Subcutaneous abdominal adipose tissue (tissue), 5 donors: Measurements from ENCODE around the gene EME2.

Experiments
- H3K27ac ChIP-seq: one replicate; pipeline ENCODE4 v1.7.0; 2013; ENCODE audit warnings: low read depth, mild to moderate bottlenecking, inconsistent platforms, low read length, moderate library complexity
- H3K27me3 ChIP-seq, 5 donors: one replicate each; pipeline ENCODE4 v1.7.0; 2013; ENCODE audit warnings: low read length in 5 of 5, inconsistent platforms in 1 of 5; ENCODE audit not compliant: control insufficient read depth in 5 of 5, insufficient read depth in 4 of 5
- H3K36me3 ChIP-seq, 5 donors: one replicate each; pipeline ENCODE4 v1.7.0; 2013; ENCODE audit warnings: low read length in 5 of 5; ENCODE audit not compliant: control insufficient read depth in 5 of 5, insufficient read depth in 5 of 5
- H3K4me1 ChIP-seq, 5 donors: one replicate each; pipeline ENCODE4 v1.7.0; 2013; ENCODE audit warnings: low read length in 5 of 5, mild to moderate bottlenecking in 3 of 5, moderate library complexity in 1 of 5; ENCODE audit not compliant: control insufficient read depth in 5 of 5, insufficient read depth in 5 of 5
- H3K4me3 ChIP-seq, 5 donors: one replicate each; pipeline ENCODE4 v1.7.0; 2013; ENCODE audit warnings: low read length in 5 of 5, low read depth in 1 of 5
- H3K9ac ChIP-seq, 5 donors: one replicate each; pipeline ENCODE4 v1.7.0; 2013; ENCODE audit warnings: low read length in 5 of 5, mild to moderate bottlenecking in 4 of 5, moderate library complexity in 3 of 5
- H3K9me3 ChIP-seq, 5 donors: one replicate each; pipeline ENCODE4 v1.7.0; 2013; ENCODE audit warnings: low read length in 5 of 5; ENCODE audit not compliant: control insufficient read depth in 5 of 5
- donor health status: healthy.
- donor health status: healthy.
- donor health status: healthy.
- donor health status: healthy.
- donor health status: healthy.

EME2 gene

GRCh38 chr16:1757714-1758461 is 14.7 kb upstream of the EME2 start:
- Histone ChIP-seq H3K4me3 (no peak overlapping the region), H3K36me3 (peaks cover 0 to 85% (median 63%) of the 10 kb centered on the region in 5 donors), H3K9me3 (no peaks in the 10 kb centered on the region), H3K27ac (no peak overlapping the region), H3K9ac (no peak overlapping the region), H3K4me1 (no peaks in the 10 kb centered on the region), H3K27me3 (no peaks in the 10 kb centered on the region)

- H3K4me3 ChIP-seq, result no peak overlapping the region
- H3K36me3 ChIP-seq, result peaks cover 0 to 89% (median 67%) of the 10 kb centered on the region in 5 donors
- no peaks in the 10 kb centered on the region for H3K27me3 ChIP-seq
- H3K4me1 ChIP-seq, result no peaks in the 10 kb centered on the region
- H3K9me3 ChIP-seq, result no peaks in the 10 kb centered on the region
- no peak overlapping the region for H3K9ac ChIP-seq
- no peak overlapping the region for H3K27ac ChIP-seq
Observed at GRCh38 chr16:1758923-1759322, 13.7 kb upstream of the EME2 start.

GRCh38 chr16:1759511-1759910 is 13.1 kb upstream of the EME2 start:
- Histone ChIP-seq H3K36me3 (peaks cover 0 to 89% (median 69%) of the 10 kb centered on the region in 5 donors), H3K9me3 (no peaks in the 10 kb centered on the region), H3K4me1 (no peaks in the 10 kb centered on the region), H3K27ac (no peak overlapping the region), H3K9ac (no peak overlapping the region), H3K4me3 (no peak overlapping the region), H3K27me3 (no peaks in the 10 kb centered on the region)

GRCh38 chr16:1760911-1761310 is 11.7 kb upstream of the EME2 start:
- peaks cover 0 to 90% (median 78%) of the 10 kb centered on the region in 5 donors for H3K36me3 ChIP-seq
- no peak overlapping the region for H3K27ac ChIP-seq
- H3K9me3 ChIP-seq, result no peaks in the 10 kb centered on the region
- H3K4me3 ChIP-seq, result no peak overlapping the region
- H3K9ac ChIP-seq, result no peak overlapping the region
- no peaks in the 10 kb centered on the region for H3K27me3 ChIP-seq
- H3K4me1 ChIP-seq, result no peaks in the 10 kb centered on the region

- Histone ChIP-seq H3K4me1 (no peaks in the 10 kb centered on the region), H3K36me3 (peaks cover 0 to 94% (median 83%) of the 10 kb centered on the region in 5 donors), H3K9me3 (no peaks in the 10 kb centered on the region), H3K9ac (no peak overlapping the region), H3K27ac (no peak overlapping the region), H3K27me3 (no peaks in the 10 kb centered on the region), H3K4me3 (no peak overlapping the region)
Observed at GRCh38 chr16:1761751-1762150, 10.9 kb upstream of the EME2 start.

- Histone ChIP-seq H3K27me3 (no peaks in the 10 kb centered on the region), H3K9me3 (no peaks in the 10 kb centered on the region), H3K9ac (no peak overlapping the region), H3K36me3 (peaks cover 0 to 97% (median 87%) of the 10 kb centered on the region in 5 donors), H3K27ac (no peak overlapping the region), H3K4me1 (no peaks in the 10 kb centered on the region), H3K4me3 (no peak overlapping the region)
Observed at GRCh38 chr16:1762196-1762878, 10.3 kb upstream of the EME2 start.

- Histone ChIP-seq H3K4me3 (no peak overlapping the region), H3K27ac (no peak overlapping the region), H3K4me1 (no peaks in the 10 kb centered on the region), H3K9me3 (no peaks in the 10 kb centered on the region), H3K27me3 (no peaks in the 10 kb centered on the region), H3K9ac (no peak overlapping the region), H3K36me3 (peaks cover 0 to 97% (median 87%) of the 10 kb centered on the region in 5 donors)
Observed at GRCh38 chr16:1762879-1763520, 9.6 kb upstream of the EME2 start.

- no peaks in the 10 kb centered on the region for H3K4me1 ChIP-seq
- H3K9ac ChIP-seq, result no peak overlapping the region
- H3K27me3 ChIP-seq, result no peaks in the 10 kb centered on the region
- H3K4me3 ChIP-seq, result no peak overlapping the region
- no peak overlapping the region for H3K27ac ChIP-seq
- peaks cover 0 to 97% (median 87%) of the 10 kb centered on the region in 5 donors for H3K36me3 ChIP-seq
- H3K9me3 ChIP-seq, result no peaks in the 10 kb centered on the region
Observed at GRCh38 chr16:1763521-1764511, 8.8 kb upstream of the EME2 start.

GRCh38 chr16:1764971-1765370 is 7.6 kb upstream of the EME2 start:
- H3K4me1 ChIP-seq, result peaks cover 0 to 5% (median 3%) of the 10 kb centered on the region in 5 donors
- no peak overlapping the region for H3K27ac ChIP-seq
- no peak overlapping the region for H3K9ac ChIP-seq
- H3K4me3 ChIP-seq, result no peak overlapping the region
- H3K9me3 ChIP-seq, result no peaks in the 10 kb centered on the region
- H3K36me3 ChIP-seq, result peaks cover 0 to 91% (median 84%) of the 10 kb centered on the region in 5 donors
- H3K27me3 ChIP-seq, result no peaks in the 10 kb centered on the region
